Daoy (cell line): ENCODE results near the gene CYP26C1. TPM values are rescaled to one million over a fixed set of nuclear protein-coding genes. Genes with fewer than 3 reads are reported as not detected.
A peak's percentile ranks its signal among the peaks of the same experiment; 100 is the strongest.

ENCODE experiments used
- DNase-seq: peaks from one replicate; pipeline ENCODE4 v3.0.0-alpha.2; 2015; ENCODE audit warnings: low read depth
- total RNA-seq: library from RNA; depleted of rRNA; stranded (reverse); fragments of >200 nt; shearing (Covaris generic); gene quantifications from 2 replicates; pipeline ENCODE4 v1.2.3, GENCODE V29; 2014; rRNA removed

CYP26C1 gene
- total RNA-seq, 1 experiment from 2014 or later = 0.11 TPM

DNA sequence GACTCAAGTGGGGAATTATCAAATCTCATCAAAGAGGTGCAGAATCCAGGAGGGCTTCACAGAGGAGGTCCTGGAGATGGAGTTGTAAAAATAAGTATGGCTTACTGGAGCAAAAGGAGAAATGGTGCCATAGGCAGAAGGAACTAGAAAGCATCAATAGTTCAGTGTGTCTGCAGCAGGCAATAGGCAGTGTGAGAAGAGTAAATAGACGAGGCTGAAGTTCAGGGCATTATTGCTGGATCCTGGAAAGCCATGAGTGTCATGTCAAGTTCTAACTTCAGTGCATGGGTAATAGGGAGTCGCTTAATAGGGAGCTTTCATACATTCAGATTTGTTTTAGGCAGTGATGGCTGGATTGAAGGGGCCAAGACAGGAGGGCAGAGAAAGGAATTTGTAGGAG, 52.4 kb downstream of the CYP26C1 start:
- DNase-seq = no peak

DNA sequence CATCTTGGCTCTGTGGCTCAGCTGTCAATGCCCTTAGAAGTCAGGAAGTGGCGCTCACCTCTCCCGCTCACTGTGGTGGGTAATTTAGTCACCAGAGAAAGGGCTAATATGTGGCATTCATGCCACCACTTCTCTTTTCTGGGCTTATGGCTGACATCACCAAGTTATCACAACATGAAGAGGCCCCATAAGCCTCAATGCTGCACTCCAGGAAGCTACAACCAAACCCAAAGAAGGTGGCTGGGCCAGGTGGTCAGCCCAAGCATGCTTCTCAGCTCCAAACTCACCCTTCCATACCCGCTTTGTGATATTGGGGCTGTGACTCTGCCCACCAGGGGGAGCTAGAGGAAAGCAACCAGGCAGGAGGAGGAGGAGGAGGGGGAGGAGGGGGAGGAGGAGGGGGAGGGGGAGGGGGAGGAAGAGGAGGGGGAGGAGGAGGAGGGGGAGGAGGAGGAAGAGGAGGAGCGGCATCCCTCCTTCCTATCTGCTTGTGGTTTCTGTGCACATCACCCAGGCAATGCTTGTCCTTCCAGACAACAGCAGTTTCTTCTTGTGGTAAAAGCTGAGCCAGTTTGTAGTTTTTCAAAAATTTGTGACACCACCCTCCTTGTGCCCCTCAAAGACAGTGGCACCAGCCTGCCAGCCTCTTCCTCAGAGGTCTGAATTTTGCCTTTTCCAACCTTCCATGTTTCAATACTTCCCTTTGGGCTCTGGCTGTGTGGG, 55.2 kb downstream of the CYP26C1 start:
- DNase-seq = peak; percentile 64

Other genes starting within 250 kb of the CYP26C1 start
- gene EXOC6, start 212.3 kb upstream of the CYP26C1 start, total RNA-seq = 16.3 and 24.1 TPM in 2 replicates
- gene CYP26A1, start 13.1 kb downstream of the CYP26C1 start, total RNA-seq = 0.15 and 0.17 TPM in 2 replicates